HEK293T (cell line): Measurements from ENCODE around the gene RBM15B.
"Not testable (repeated sequence)": the region's sequence is repeated elsewhere in the genome, so short reads cannot be mapped to it uniquely, and the experiment has no call there.

ENCODE experiments used
- CTCF ChIA-PET: fragments of 350-600 bp; formaldehyde crosslinking; extraction: SDS; loops from one replicate; lab custom pipeline; 2021; ENCODE audit warnings: antibody characterized with exemption, inconsistent platforms; lab: Yijun Ruan, JAX
- POLR2A ChIA-PET: fragments of 350-600 bp; formaldehyde crosslinking; extraction: SDS; loops from one replicate; lab custom pipeline; 2020; ENCODE audit warnings: antibody characterized with exemption, inconsistent platforms; lab: Yijun Ruan, JAX
- DNase-seq: peaks from one replicate; pipeline ENCODE4 v3.0.0; 2012; ENCODE audit warnings: mixed read lengths; ENCODE audit errors: extremely low spot score
- ARNT ChIP-seq: fragments of 450-650 bp; IDR thresholded peaks from 2 replicates; pipeline ENCODE4 v1.6.1; 2017; ENCODE audit warnings: mild to moderate bottlenecking
- BHLHE40 ChIP-seq: fragments of 450-650 bp; IDR thresholded peaks from 2 replicates; pipeline ENCODE4 v1.6.1; 2016; ENCODE audit warnings: mild to moderate bottlenecking, moderate library complexity, borderline replicate concordance
- CTBP1 ChIP-seq: fragments of 450-650 bp; IDR thresholded peaks from 2 replicates; pipeline ENCODE4 v1.6.1; 2016; ENCODE audit warnings: borderline replicate concordance
- ELF4 ChIP-seq: fragments of 450-650 bp; IDR thresholded peaks from 2 replicates; pipeline ENCODE4 v1.6.1; 2017; ENCODE audit warnings: antibody characterized with exemption
- FOXA1 ChIP-seq: fragments of 450-650 bp; IDR thresholded peaks from 2 replicates; pipeline ENCODE4 v1.6.1; 2016; ENCODE audit warnings: mild to moderate bottlenecking
- FOXK2 ChIP-seq: fragments of 450-650 bp; IDR thresholded peaks from 2 replicates; pipeline ENCODE4 v1.6.1; 2016; ENCODE audit warnings: mild to moderate bottlenecking
- FOXM1 ChIP-seq: fragments of 450-650 bp; IDR thresholded peaks from 2 replicates; pipeline ENCODE4 v1.6.1; 2017; ENCODE audit warnings: mild to moderate bottlenecking, borderline replicate concordance
- HDGF ChIP-seq: fragments of 450-650 bp; IDR thresholded peaks from 2 replicates; pipeline ENCODE4 v1.6.1; 2017; ENCODE audit warnings: antibody characterized with exemption, borderline replicate concordance
- L3MBTL2 ChIP-seq: fragments of 450-650 bp; conservative IDR thresholded peaks from 2 replicates; pipeline ENCODE4 v1.6.1; 2016; ENCODE audit warnings: mild to moderate bottlenecking
- LEF1 ChIP-seq: fragments of 450-650 bp; IDR thresholded peaks from 2 replicates; pipeline ENCODE4 v1.6.1; 2017; ENCODE audit warnings: mild to moderate bottlenecking, borderline replicate concordance
- NFRKB ChIP-seq: fragments of 450-650 bp; IDR thresholded peaks from 2 replicates; pipeline ENCODE4 v1.6.1; 2016; ENCODE audit warnings: mild to moderate bottlenecking, moderate library complexity
- PKNOX1 ChIP-seq: fragments of 450-650 bp; IDR thresholded peaks from 2 replicates; pipeline ENCODE4 v1.6.1; 2016
- SP1 ChIP-seq: fragments of 450-650 bp; IDR thresholded peaks from 2 replicates; pipeline ENCODE4 v1.6.1; 2017
- SUZ12 ChIP-seq: fragments of 450-650 bp; IDR thresholded peaks from 2 replicates; pipeline ENCODE4 v1.6.1; 2016; ENCODE audit warnings: mild to moderate bottlenecking
- TARDBP ChIP-seq: fragments of 450-650 bp; IDR thresholded peaks from 2 replicates; pipeline ENCODE4 v1.6.1; 2016
- ZNF384 ChIP-seq: fragments of 450-650 bp; IDR thresholded peaks from 2 replicates; pipeline ENCODE4 v1.6.1; 2016

The RBM15B gene

DNA sequence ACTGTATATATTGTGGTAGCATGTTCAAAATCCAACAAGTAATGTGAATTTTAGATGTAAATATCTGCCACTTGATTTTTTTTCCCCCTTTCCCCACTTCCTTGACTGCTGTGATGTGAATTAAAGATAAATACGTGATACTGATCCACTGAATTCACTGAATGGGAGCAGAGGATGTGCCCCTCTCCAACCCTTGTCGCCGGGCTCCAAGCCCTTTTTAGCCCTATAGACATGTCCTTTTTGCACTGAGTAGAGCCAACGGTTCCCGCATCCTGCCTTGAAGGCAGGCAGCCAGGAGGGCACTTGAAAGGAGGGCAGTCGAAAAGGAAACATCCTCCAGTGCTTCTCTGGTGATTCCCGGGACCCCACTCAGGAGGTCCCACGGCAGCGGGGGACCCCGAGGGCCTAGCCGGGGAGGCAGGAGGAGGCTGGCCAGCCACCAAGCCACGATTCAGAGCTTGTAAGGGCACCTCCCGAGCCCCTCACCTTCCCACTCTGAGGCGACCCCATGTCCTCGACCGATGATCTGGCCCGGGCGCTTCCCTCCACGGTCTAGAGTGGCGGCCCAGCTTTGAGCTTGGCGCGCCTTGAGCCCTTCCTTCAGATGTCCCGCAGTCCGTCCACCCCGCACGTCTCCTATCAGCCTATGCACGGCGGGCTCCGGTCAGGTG lies 6.9 kb upstream of the RBM15B start:
- POLR2A ChIA-PET, result interaction anchor here (0.9 to 2.5 kb wide), 6 partner anchors 9 to 768 kb away, joined by 3 to 10 read pairs (median 4); partner anchors contain the start of genes DCAF1 and MAPKAPK3
- no peak for TF ChIP-seq NFRKB
- peak; percentile 70 for TF ChIP-seq L3MBTL2
- DNase-seq, result peak; percentile 39
- CTCF ChIA-PET, result no interaction called here

- POLR2A ChIA-PET, result interaction anchor here (0.7 to 2.5 kb wide), 12 partner anchors 9 to 769 kb away, joined by 3 to 10 read pairs (median 5); partner anchors contain the start of genes DCAF1 and MAPKAPK3
- TF ChIP-seq NFRKB (peak; percentile 62; the same call in 1 of the 2 replicates), FOXA1 (no peak), SP1 (no peak), SUZ12 (no peak), HDGF (0 out of 2 replicates have a peak, but pooled peaks have one; percentile 29), LEF1 (no peak)
- CTCF ChIA-PET, result interaction anchor here (0.9 kb wide), 1 partner anchor 13 kb away, joined by 3 read pairs; no protein-coding TSS in a partner anchor
- DNase-seq, result peak; percentile 98
Measured at GRCh38 chr3:51384726-51385473, 6.2 kb upstream of the RBM15B start, which contains the start of gene MANF. MANF (plus strand) TSS chr3:51385291; CDS start chr3:51385343, 52 bp downstream.

DNA sequence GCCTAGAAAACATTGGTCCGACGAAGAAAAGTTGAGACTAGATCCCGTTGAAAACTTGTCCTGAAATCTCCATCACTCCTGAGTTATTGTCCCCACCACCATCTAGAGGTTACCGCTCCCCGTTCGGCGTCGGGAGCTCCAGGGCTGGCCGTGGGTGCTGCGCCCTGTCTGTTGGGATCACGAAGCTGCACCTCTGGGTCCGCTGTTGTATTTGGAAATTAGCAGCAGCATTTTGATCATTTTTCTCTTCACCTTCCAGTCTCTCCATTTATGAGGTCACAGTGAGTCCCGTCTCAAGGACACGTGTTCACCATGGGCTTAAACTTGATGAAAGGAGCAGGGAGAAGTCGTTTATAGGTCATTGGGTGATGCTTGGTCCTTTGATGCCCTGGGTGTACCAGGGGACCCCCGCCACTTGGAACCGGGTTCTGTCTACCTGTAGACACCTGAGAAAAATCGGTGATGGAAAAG lies 5.4 kb upstream of the RBM15B start:
- POLR2A ChIA-PET, result interaction anchor here (1.0 to 2.5 kb wide), 7 partner anchors 9 to 713 kb away, joined by 4 to 10 read pairs (median 6); partner anchors contain the start of gene DCAF1
- CTCF ChIA-PET, result interaction anchor here (0.9 kb wide), 1 partner anchor 13 kb away, joined by 3 read pairs; no protein-coding TSS in a partner anchor
- TF ChIP-seq L3MBTL2 (peak; percentile 74), FOXK2 (no peak)
- no peak for DNase-seq

- no peak for DNase-seq
- TF ChIP-seq ELF4 (no peak), FOXA1 (no peak), ZNF384 (no peak), NFRKB (no peak), TARDBP (no peak), SP1 (no peak), HDGF (no peak), FOXK2 (no peak), CTBP1 (no peak), LEF1 (no peak), ARNT (no peak), L3MBTL2 (no peak), SUZ12 (no peak), BHLHE40 (no peak), FOXM1 (no peak), PKNOX1 (no peak)
- ChIA-PET POLR2A (interaction anchor here (1.1 to 2.5 kb wide), 5 partner anchors 9 to 713 kb away, joined by 5 to 10 read pairs (median 7); partner anchors contain the start of gene DCAF1), CTCF (interaction anchor here (0.6 kb wide), 1 partner anchor 711 kb away, joined by 3 read pairs; no protein-coding TSS in a partner anchor)
Measured at GRCh38 chr3:51386159-51386851, 4.8 kb upstream of the RBM15B start.

DNA sequence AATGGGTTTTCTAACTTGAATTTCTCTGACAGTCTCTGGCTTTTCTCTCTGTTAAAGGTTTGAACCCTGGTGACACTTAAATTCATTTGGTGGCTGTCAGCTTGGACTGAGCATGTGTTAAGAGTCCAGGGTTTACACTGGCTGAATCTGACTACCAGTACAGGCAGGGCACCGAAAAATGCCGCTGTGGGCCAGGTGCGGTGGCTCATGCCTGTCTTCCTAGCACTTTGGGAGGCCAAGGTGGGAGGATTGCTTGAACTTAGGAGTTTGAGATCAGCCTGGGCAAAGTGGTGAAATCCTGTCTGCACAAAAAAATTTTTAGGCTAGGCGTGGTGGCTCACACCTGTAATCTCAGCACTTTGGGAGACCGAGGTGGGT lies 4.2 kb upstream of the RBM15B start:
- ChIA-PET POLR2A (interaction anchor here (1.4 kb wide), 1 partner anchor 770 kb away, joined by 3 read pairs; the partner anchor contains the start of gene MAPKAPK3), CTCF (interaction anchor here (0.9 kb wide), 1 partner anchor 9 kb away, joined by 3 read pairs; no protein-coding TSS in a partner anchor)
- TF ChIP-seq FOXA1, result no peak
- TF ChIP-seq BHLHE40, result no peak
- no peak for TF ChIP-seq SUZ12
- no peak for TF ChIP-seq ZNF384
- no peak for TF ChIP-seq HDGF
- no peak for TF ChIP-seq ELF4
- no peak for DNase-seq

DNA sequence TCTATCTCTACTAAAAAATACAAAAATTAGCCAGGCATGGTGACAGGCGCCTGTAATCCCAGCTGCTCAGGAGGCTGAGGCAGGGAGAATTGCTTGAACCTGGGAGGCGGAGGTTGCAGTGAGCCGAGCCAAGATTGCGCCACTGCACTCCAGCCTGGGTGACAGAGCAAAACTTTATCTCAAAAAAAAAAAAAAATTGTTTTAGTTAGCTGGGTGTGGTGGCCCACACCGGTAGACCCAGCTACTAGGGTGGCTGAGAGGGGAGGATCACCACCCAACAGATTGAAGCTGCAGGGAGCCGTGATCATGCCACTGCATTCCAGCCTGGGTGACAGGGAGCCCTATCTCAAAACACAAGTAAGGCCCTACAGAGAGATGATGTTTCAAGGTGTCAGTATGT lies 3.8 kb upstream of the RBM15B start:
- POLR2A ChIA-PET, result interaction anchor here (1.4 kb wide), 1 partner anchor 770 kb away, joined by 3 read pairs; the partner anchor contains the start of gene MAPKAPK3
- CTCF ChIA-PET, result interaction anchor here (0.9 kb wide), 1 partner anchor 9 kb away, joined by 3 read pairs; no protein-coding TSS in a partner anchor
- DNase-seq, result not testable (repeated sequence)
